ENCODE measurements around the gene ING5.
"Not testable (repeated sequence)": the region's sequence is repeated elsewhere in the genome, so short reads cannot be mapped to it uniquely, and the experiment has no call there.

The ING5 gene

GRCh38 chr2:241739651-241740050 lies 37.8 kb downstream of the ING5 start:
- DNase-seq, result no peak

- DNase-seq, result no peak
Measured at GRCh38 chr2:241741016-241741415, 39.2 kb downstream of the ING5 start.

GRCh38 chr2:241742320-241742939 lies 40.6 kb downstream of the ING5 start:
- no peak for DNase-seq

DNA sequence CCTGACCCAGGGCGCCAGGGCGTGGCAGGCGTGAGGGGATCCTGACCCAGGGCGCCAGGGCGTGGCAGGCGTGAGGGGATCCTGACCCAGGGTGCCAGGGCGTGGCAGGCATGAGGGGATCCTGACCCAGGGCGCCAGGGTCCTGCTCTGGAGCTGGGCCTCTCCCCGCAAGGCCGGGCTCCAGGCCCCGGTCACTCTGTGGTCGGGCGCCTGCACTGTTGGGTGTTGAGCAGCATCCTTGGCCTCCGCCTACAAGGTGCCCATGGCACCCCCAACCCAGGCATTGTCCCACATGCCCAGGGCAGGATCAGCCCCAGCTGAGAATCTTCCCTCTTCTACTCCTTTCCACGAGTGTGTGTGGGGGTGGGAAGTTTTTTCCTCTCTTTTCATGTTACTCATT lies 41.2 kb downstream of the ING5 start:
- DNase-seq, result not testable (repeated sequence)

DNA sequence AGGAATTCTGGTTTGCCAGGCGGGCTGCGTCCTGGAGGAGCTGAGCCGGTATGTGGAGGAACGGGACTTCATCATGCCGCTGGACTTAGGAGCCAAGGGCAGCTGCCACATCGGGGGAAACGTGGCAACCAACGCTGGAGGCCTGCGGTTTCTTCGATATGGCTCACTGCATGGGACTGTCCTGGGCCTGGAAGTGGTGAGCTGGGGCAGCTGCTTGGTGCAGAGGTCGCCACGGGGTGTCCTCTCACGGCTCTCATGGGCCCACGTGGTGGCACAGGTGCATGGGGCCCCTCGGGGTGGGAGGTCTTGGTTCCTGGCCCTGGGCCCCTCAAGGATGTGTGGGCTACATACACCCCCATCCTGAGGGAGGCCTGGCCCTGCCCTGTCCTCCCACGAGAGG lies 41.8 kb downstream of the ING5 start:
- no peak for DNase-seq

GRCh38 chr2:241744028-241744754 lies 42.4 kb downstream of the ING5 start:
- no peak for DNase-seq

- DNase-seq, result no peak
Measured at GRCh38 chr2:241745276-241745675, 43.4 kb downstream of the ING5 start.

DNA sequence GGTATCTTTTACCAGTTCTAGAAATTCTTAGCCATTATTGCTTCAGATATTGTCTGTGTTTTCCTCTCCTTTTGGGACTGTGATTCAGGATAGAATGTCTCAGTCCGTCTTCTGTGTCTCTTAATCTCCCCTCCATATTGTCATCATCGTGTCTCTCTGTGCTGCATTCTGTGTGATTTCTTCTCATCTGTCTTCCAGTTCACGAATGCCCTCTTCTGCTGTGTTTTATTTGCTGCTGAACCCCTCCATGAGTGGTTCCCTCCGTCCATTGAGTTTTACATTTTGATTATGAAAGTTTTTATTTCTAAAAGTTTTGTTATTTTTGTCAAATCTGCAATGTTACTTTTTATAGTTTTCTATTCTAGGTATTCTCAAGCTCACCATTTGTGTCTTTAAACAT lies 44.2 kb downstream of the ING5 start:
- no peak for DNase-seq

GRCh38 chr2:241748468-241749256 lies 46.8 kb downstream of the ING5 start:
- no peak for DNase-seq

GRCh38 chr2:241750076-241750840 lies 48.4 kb downstream of the ING5 start:
- no peak for DNase-seq

DNA sequence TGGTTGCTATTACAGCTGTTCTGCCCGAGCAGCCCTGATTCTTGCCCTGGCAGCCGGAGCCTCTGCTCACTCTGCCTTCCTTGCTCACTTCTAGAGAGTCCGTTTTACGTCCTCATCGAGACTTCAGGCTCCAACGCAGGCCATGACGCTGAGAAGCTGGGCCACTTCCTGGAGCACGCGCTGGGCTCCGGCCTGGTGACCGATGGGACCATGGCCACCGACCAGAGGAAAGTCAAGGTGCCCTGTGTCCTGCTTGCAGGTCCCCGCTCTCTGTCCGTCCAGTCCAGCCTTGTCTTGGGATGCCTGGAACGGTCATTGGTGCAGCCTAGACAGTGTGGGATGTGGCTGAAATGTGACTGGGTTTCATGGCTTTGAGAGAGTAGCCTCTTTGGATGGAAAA lies 49.3 kb downstream of the ING5 start:
- no peak for DNase-seq

DNA sequence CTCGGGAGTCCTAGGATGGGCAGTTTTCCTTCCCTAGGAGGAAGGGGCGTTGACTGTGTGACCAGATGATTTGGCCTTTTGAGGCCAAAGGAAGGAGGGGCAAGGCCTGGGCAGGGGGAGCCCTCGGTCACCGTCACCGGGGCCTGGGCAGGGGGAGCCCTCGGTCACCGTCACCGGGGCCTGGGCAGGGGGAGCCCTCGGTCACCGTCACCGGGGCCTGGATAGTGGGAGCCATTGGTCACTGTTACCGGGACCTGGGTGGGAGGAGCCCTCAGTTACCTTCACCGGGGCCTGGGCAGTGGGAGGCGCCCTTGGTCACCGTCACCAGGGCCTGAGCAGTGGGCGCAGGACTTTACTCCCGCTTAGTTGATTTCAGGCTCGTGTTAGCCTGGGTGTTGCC lies 49.9 kb downstream of the ING5 start:
- no peak for DNase-seq

- DNase-seq, result no peak
Measured at GRCh38 chr2:241752253-241752652, 50.4 kb downstream of the ING5 start.

DNA sequence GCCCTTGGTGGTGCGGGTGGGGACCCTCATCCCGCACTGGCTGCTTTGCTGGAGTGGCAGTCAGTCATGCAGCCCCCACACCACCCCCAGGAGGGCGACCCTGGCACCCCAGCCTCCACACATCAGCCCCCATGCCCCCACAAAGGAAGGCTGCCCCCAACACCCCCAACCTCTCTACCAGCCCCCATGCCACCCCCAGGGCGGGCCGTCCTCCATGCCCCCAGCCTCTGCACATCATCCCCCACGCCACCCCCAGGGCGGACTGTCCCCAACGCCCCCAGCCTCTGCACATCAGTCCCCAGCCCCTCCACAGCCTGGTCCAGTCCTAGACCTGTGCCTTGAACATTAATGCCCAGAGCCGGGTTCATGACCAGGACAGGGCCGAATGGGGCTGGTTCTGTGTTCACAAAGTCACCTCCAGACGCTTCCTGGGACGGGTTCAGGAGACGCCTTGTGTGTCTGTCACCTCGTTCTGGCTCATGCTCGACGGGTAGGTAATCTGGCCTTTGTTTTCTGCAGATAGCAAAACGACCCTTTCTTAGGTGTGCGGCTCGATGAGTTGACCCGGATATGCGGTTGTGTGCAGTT lies 50.9 kb downstream of the ING5 start:
- DNase-seq, result no peak

DNA sequence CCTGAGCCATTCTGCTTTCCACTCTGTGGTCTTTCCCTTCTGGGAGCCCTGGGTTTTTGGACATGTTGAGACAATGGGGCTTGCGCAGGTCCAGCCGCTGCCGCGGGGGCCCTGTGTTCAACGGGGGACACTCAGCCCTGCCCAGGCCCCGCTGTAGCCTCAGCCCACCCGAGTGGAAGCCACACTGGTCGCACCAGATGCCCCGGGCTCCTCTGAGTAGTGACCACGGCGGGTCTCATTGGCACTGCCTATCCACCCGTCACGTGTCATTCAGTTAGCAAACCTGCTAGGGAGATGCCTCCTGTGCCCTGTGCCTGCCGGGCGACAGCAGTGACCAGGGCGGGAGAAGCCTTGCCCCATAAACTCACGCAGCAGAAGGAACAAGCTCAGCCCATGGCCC lies 51.7 kb downstream of the ING5 start:
- no peak for DNase-seq

GRCh38 chr2:241754042-241754441 lies 52.2 kb downstream of the ING5 start:
- no peak for DNase-seq

DNA sequence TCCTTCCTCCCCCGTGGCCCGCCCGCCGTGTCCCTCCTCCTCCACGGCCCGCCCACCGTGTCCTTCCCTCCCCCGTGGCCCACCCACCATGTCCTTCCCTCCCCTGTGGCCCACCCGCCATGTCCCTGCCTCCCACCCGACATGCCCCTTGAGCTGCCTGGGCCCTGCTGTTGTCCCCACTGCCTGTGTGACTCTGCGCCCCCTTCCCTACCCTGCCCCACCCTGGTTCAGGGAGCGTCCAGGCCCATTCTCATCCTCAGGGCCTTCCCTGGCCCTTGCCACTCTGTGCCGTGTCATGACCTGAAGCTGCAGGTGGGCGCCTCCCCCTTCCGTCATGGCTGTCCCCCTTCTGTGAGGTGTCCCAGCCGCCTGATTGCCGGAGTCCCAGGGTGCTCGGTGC lies 53.3 kb downstream of the ING5 start:
- no peak for DNase-seq

GRCh38 chr2:241755777-241756176 lies 53.9 kb downstream of the ING5 start:
- DNase-seq, result no peak

DNA sequence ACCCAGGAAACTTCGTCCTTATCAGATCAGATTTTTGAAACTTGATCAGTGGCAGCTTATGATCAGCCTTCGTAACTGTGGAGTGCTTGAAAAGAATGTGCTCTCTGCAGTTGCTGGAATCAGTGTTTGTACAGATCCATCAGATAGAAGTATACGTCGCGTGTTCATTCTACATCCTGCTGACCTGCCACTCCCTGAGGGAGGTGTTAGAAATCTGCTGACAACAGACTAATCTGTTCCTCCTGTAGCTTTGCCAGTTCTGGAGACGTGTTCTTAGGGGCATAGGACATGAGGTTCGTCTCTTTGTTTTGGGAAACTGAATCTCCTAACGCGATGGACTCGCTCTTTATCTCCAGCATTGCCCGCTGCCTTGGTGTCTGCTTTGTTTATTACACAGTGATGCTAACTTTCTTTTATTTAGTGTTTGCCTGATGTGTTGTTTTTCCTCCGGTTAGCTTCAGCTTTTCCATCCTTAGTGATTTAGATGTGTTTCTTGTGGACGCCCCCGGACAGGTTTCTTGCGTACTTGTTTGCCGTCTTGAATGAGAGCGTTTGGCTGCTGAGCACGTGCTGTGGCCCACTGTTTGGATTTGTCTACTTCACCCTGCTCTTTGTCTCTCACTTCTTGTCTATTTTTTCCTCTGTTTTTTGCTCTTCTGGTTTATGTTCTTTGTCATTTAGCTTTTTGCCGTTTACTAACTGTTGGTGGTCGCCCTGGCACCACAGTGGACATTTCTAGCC lies 57.4 kb downstream of the ING5 start:
- DNase-seq, result no peak

DNA sequence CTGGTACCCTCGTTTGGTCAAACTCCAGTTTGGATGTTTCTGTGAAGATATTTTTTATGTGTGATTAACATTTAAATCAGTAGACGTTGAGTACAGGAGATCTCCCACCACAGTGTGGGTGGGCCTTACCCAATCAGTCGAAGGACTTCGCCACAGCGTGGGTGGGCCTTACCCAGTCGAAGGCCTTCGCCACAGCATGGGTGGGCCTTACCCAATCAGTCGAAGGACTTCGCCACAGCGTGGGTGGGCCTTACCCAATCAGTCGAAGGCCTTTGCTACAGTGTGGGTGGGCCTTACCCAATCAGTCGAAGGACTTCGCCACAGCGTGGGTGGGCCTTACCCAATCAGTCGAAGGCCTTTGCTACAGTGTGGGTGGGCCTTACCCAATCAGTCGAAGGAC lies 58.1 kb downstream of the ING5 start:
- DNase-seq, result not testable (repeated sequence)

- no peak for DNase-seq
Measured at GRCh38 chr2:241760301-241760771, 58.5 kb downstream of the ING5 start.
